Spleen (tissue), 11 donors: Measurements from ENCODE around the gene RBM26. TPM values are rescaled to one million over a fixed set of nuclear protein-coding genes. Genes with fewer than 3 reads are reported as not detected.

Experiments
- DNase-seq: peaks from one replicate; pipeline ENCODE4 v3.0.0-alpha.2; 2020
- H3K27ac ChIP-seq, 8 donors: fragments of 200-600 bp; sonication (generic) in 7 of 8; 1 replicate in 4 of 8; 2 replicates in 4 of 8; pipeline versions ENCODE4 v1.5.0 to v1.8.0; 2016 to 2021; ENCODE audit warnings: inconsistent platforms in 4 of 8, mild to moderate bottlenecking in 4 of 8, moderate library complexity in 1 of 8
- H3K27me3 ChIP-seq, 7 donors: fragments of 200-600 bp; sonication (generic) in 6 of 7; replicated peaks in 1 of 7; 1 replicate in 4 of 7; 2 replicates in 3 of 7; pipeline versions ENCODE4 v1.5.0 to v1.8.0; 2016 to 2021; ENCODE audit warnings: inconsistent platforms in 3 of 7, mild to moderate bottlenecking in 1 of 7
- H3K36me3 ChIP-seq, 6 donors: fragments of 200-600 bp; sonication (generic) in 5 of 6; 1 replicate in 4 of 6; 2 replicates in 2 of 6; pipeline versions ENCODE4 v1.5.0 to v1.8.0; 2016 to 2021; ENCODE audit warnings: inconsistent platforms in 2 of 6
- H3K4me1 ChIP-seq, 6 donors: fragments of 200-600 bp; sonication (generic) in 5 of 6; 1 replicate in 3 of 6; 2 replicates in 3 of 6; pipeline versions ENCODE4 v1.5.0 to v1.8.0; 2016 to 2021; ENCODE audit warnings: inconsistent platforms in 3 of 6
- H3K4me3 ChIP-seq, 8 donors: fragments of 200-600 bp; sonication (generic) in 7 of 8; 1 replicate in 4 of 8; 2 replicates in 4 of 8; pipeline versions ENCODE4 v1.5.0 to v1.8.0; 2016 to 2021; ENCODE audit warnings: inconsistent platforms in 4 of 8, mild to moderate bottlenecking in 4 of 8, moderate library complexity in 2 of 8
- H3K9me3 ChIP-seq, 8 donors: fragments of 200-600 bp; sonication (generic) in 7 of 8; 1 replicate in 4 of 8; 2 replicates in 4 of 8; pipeline versions ENCODE4 v1.5.0 to v1.8.0; 2016 to 2021; ENCODE audit warnings: inconsistent platforms in 4 of 8
- POLR2A ChIP-seq, 3 donors: fragments of 450-650 bp; IDR thresholded peaks; one replicate each; pipeline ENCODE4 v1.5.1; 2017; ENCODE audit warnings: antibody characterized with exemption in 3 of 3, mild to moderate bottlenecking in 1 of 3
- POLR2AphosphoS5 ChIP-seq, 3 donors: sonication (generic); formaldehyde crosslinking; IDR thresholded peaks; one replicate each; pipeline ENCODE4 v1.5.1; 2017; ENCODE audit warnings: antibody characterized with exemption in 3 of 3
- WGBS, 5 donors: extraction: QIAGEN DNeasy Blood & Tissue Kit in 3 of 5; methylation state at CpG; one replicate each; pipeline versions ENCODE4 v1.1.5 to v1.1.7; 2013 to 2018; 5-methylcytosine and 5-hydroxymethylcytosine counted together
- intact Hi-C: fragments of 100-400 bp; cut with DNase I; formaldehyde crosslinking; loops from one replicate; pipeline ENCODE4 v1.15.0; 2023; ENCODE audit warnings: low total_unique reads
- polyA plus RNA-seq, 3 donors: library from polyadenylated mRNA; stranded (reverse); fragments of 200-250 nt; gene quantifications; one replicate each; pipeline ENCODE4 v1.2.1, GENCODE V29; 2013
- total RNA-seq, 7 donors: library from RNA; depleted of rRNA in 3 of 7; stranded (reverse); fragments of >200 nt in 3 of 7; fragmentation: NEBNext Ultra II Directional in 4 of 7; extraction: Animal tissue kit (Norgen Biotek cat#: 25700) in 4 of 7; gene quantifications; one replicate each; pipeline versions ENCODE4 v1.1.0 to v1.2.1, GENCODE V29; 2016 to 2021
- TF ChIP-seq, protein P1 (sequence below), 11 experiments: fragments of 200-600 bp in 7 of 11; fragments of 450-650 bp in 4 of 11; sonication (generic) in 4 of 11; IDR thresholded peaks in 8 of 11; conservative IDR thresholded peaks in 3 of 11; 1 replicate in 7 of 11; 2 replicates in 4 of 11; pipeline versions ENCODE4 v1.4.0 to v1.8.0; 2016 to 2021; ENCODE audit warnings: antibody characterized with exemption in 11 of 11, inconsistent platforms in 4 of 11, mild to moderate bottlenecking in 1 of 11
- donor health status: healthy with polysubstance abuse.
- donor health status: DM: no; HTN: no; CAD: no; lungs with moderate emphysema.
- donor health status: DM: no; HTN: no; CAD: no.
- donor health status: Bipolar disorder and iron deficiency.
- donor health status: healthy.
- donor health status: DM: no; HTN: no; CAD: no.
- donor health status: DM: yes; HTN: yes; CAD: no.

Gene RBM26
- total and polyA plus RNA-seq, 10 donors, result 25.6 to 87.6 (median 63.6) TPM

DNA sequence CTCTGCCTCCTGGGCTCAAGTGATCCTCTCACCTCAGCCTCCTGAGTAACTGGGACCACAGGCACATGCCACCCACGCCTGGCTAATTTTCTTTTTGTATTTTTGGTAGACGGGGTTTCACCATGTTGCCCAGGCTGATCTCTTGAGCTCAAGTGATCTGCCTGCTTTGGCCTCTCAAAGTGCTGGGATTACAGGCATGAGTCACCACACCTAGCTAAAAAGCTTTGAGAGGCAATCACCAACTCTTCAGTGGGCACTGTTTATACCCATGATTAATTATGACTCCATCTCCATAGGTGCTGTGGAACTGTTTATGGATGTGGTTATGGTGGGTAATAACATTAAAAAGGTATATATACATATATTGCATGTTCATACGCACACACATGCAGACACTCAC is 7.5 kb upstream of the RBM26 start:
- WGBS, 5 donors, result 85 to 95% (median 92%) methylated on average over 3 of the region's 3 CpGs
- Histone ChIP-seq H3K36me3 (peaks cover 0 to 35% (median 5%) of the 10 kb centered on the region in 6 donors), H3K9me3 (no peaks in the 10 kb centered on the region), H3K27me3 (no peaks in the 10 kb centered on the region), H3K27ac (no peak overlapping the region), H3K4me1 (no peaks in the 10 kb centered on the region), H3K4me3 (no peak overlapping the region)
- DNase-seq, result no peak
- intact Hi-C loops, result no loop called here
- TF ChIP-seq, protein P1, sequence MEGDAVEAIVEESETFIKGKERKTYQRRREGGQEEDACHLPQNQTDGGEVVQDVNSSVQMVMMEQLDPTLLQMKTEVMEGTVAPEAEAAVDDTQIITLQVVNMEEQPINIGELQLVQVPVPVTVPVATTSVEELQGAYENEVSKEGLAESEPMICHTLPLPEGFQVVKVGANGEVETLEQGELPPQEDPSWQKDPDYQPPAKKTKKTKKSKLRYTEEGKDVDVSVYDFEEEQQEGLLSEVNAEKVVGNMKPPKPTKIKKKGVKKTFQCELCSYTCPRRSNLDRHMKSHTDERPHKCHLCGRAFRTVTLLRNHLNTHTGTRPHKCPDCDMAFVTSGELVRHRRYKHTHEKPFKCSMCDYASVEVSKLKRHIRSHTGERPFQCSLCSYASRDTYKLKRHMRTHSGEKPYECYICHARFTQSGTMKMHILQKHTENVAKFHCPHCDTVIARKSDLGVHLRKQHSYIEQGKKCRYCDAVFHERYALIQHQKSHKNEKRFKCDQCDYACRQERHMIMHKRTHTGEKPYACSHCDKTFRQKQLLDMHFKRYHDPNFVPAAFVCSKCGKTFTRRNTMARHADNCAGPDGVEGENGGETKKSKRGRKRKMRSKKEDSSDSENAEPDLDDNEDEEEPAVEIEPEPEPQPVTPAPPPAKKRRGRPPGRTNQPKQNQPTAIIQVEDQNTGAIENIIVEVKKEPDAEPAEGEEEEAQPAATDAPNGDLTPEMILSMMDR (IDR thresholded peaks at IDR 0.05 in 8 of 11, conservative IDR thresholded peaks at IDR 0.05 in 3 of 11), result no peak
- TF ChIP-seq POLR2A (IDR thresholded peaks at IDR 0.05) (no peak), POLR2AphosphoS5 (IDR thresholded peaks at IDR 0.05) (no peak)

DNA sequence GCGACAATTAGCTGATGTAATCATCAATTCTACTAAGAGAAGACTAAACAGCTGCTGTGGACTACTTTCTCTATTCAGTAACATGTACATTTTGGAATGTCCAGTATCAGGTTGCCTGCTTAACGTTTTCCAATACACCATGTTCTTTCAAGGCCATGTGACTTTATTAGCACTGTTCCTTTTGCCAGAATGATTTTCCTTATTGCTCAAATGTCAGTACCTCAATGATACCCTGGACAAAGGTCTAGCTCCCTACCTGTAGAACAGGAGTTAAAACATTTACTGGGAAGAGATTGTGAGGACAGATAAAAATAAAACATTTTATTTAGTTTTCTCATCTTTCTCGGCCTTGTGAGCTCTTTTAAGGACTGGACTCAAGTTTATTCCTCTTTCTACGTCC is 3.8 kb upstream of the RBM26 start:
- DNase-seq, result no peak
- Histone ChIP-seq H3K9me3 (no peaks in the 10 kb centered on the region), H3K36me3 (peaks cover 0 to 23% (median 5%) of the 10 kb centered on the region in 6 donors), H3K27ac (no peak overlapping the region), H3K4me3 (no peak overlapping the region), H3K27me3 (no peaks in the 10 kb centered on the region), H3K4me1 (peaks cover 5 to 21% (median 18%) of the 10 kb centered on the region in 6 donors)
- intact Hi-C loops, result no loop called here
- 61 to 87% (median 72%) methylated on average over 4 of the region's 4 CpGs for WGBS, 5 donors
- TF ChIP-seq POLR2AphosphoS5 (IDR thresholded peaks at IDR 0.05), result no peak
- TF ChIP-seq, protein P1 (IDR thresholded peaks at IDR 0.05 in 8 of 11, conservative IDR thresholded peaks at IDR 0.05 in 3 of 11), result no peak
- TF ChIP-seq POLR2A (IDR thresholded peaks at IDR 0.05), result no peak

DNA sequence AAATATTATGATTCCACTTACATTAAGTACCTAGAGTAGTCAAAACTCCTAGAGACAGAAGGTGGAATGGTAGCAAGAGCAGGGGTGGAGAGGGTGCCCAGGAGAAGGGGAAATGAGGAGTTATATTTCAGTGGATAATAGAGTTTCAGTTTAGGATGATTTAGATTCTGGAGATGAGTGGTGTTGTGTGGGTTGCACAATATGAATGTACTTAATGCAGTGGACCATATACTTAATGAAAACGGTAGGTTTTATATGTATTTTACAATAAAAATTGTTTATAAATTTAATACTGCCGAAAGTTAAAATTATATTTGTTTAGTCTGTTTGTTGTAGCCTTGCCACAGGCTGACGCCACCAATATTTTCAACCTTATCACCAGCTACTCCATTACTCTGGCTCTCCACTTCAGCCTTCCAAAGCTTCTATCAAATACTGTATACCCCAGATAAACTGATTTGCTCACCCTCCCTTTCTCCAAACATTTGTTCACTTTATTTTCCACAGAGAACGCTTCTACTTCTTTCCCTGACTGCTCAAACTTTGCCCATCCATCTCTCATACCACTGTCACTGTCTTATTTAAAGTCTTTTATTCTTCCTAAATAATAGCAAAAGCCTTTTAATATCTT is 1.4 kb upstream of the RBM26 start:
- TF ChIP-seq POLR2A (IDR thresholded peaks at IDR 0.05) (no peak), POLR2AphosphoS5 (IDR thresholded peaks at IDR 0.05) (no peak)
- TF ChIP-seq, protein P1 (IDR thresholded peaks at IDR 0.05 in 8 of 11, conservative IDR thresholded peaks at IDR 0.05 in 3 of 11), result no peak
- no peaks in the 10 kb centered on the region for H3K27me3 ChIP-seq
- intact Hi-C loops, result no loop called here
- H3K27ac ChIP-seq, result peak overlapping the region in 1 of 8 donors; percentile 98
- H3K4me1 ChIP-seq, result peaks cover 25 to 44% (median 42%) of the 10 kb centered on the region in 6 donors
- peak overlapping the region in 1 of 8 donors; percentile 96 for H3K4me3 ChIP-seq
- DNase-seq, result no peak
- H3K36me3 ChIP-seq, result peaks cover 0 to under 1% (median 0%) of the 10 kb centered on the region in 6 donors
- 86 to 92% (median 91%) methylated on average over 4 of the region's 4 CpGs for WGBS, 5 donors
- H3K9me3 ChIP-seq, result no peaks in the 10 kb centered on the region

DNA sequence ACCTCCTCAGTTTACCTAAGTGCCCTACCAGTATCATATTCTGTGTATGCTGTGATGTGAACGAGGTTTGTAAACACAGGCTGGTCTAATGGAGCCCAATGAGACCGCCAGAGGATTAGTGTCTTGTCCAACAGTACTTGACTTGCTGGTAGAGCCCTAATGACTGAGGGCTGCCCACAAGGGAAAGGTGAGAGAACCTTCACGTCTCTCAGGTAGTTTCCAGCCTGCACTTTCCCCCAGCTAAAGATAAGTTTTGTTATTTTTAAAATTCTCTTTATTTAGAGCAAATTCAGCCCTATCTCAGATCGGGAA is 498 bp upstream of the RBM26 start:
- no peak for DNase-seq
- intact Hi-C loops, result no loop called here
- Histone ChIP-seq H3K27me3 (no peaks in the 10 kb centered on the region), H3K4me3 (peak overlapping the region; percentile 48 to 98 (median 94)), H3K4me1 (peaks cover 27 to 53% (median 51%) of the 10 kb centered on the region in 6 donors), H3K27ac (peak overlapping the region; percentile 93 to 98 (median 97)), H3K9me3 (no peaks in the 10 kb centered on the region), H3K36me3 (no peaks in the 10 kb centered on the region)
- 4 to 8% (median 7%) methylated on average over 4 of the region's 4 CpGs for WGBS, 5 donors
- TF ChIP-seq, protein P1 (IDR thresholded peaks at IDR 0.05 in 8 of 11, conservative IDR thresholded peaks at IDR 0.05 in 3 of 11), result no peak
- no peak for TF ChIP-seq POLR2AphosphoS5 (IDR thresholded peaks at IDR 0.05)
- no peak for TF ChIP-seq POLR2A (IDR thresholded peaks at IDR 0.05)
